SJSA1 (cell line): Measurements from ENCODE around the gene CRACDL. TPM values are rescaled to one million over a fixed set of nuclear protein-coding genes. Genes with fewer than 3 reads are reported as not detected.

Experiments
- DNase-seq, 2 experiments: peaks; one replicate each; pipeline ENCODE4 v3.0.0-alpha.2; 2015 to 2020; ENCODE audit warnings: low spot score in 2 of 2, low read depth in 1 of 2
- H3K27ac ChIP-seq: fragments of 250-450 bp; sonication (Bioruptor Pico); 2 replicates; pipeline ENCODE4 v1.5.1; 2020; ENCODE audit warnings: mild to moderate bottlenecking, moderate library complexity
- H3K27me3 ChIP-seq: fragments of 250-450 bp; sonication (Bioruptor Pico); replicated peaks from 2 replicates; pipeline ENCODE4 v1.5.1; 2020; ENCODE audit warnings: mild to moderate bottlenecking, moderate library complexity
- H3K36me3 ChIP-seq: fragments of 250-450 bp; sonication (Bioruptor Pico); 2 replicates; pipeline ENCODE4 v1.5.1; 2020; ENCODE audit warnings: mild to moderate bottlenecking
- H3K4me1 ChIP-seq: fragments of 250-450 bp; sonication (Bioruptor Pico); replicated peaks from 2 replicates; pipeline ENCODE4 v1.6.1; 2021; ENCODE audit warnings: mild to moderate bottlenecking
- H3K4me3 ChIP-seq: fragments of 250-450 bp; sonication (Bioruptor Pico); 2 replicates; pipeline ENCODE4 v1.5.1; 2020; ENCODE audit warnings: mild to moderate bottlenecking
- H3K9me3 ChIP-seq: fragments of 250-450 bp; sonication (Bioruptor Pico); replicated peaks from 2 replicates; pipeline ENCODE4 v1.5.1; 2020; ENCODE audit warnings: mild to moderate bottlenecking
- total RNA-seq: library from RNA; depleted of rRNA; stranded (reverse); fragments of >200 nt; shearing (Covaris generic); gene quantifications from 2 replicates; pipeline ENCODE4 v1.2.3, GENCODE V29; 2014

Gene CRACDL
- total RNA-seq, 1 experiment from 2014 or later = not detected

- no peak for DNase-seq
- no peaks in the 10 kb centered on the region for H3K4me1 ChIP-seq
- H3K4me3 ChIP-seq = no peak overlapping the region
- no peaks in the 10 kb centered on the region for H3K27me3 ChIP-seq
- H3K36me3 ChIP-seq = no peaks in the 10 kb centered on the region
- H3K27ac ChIP-seq = no peak overlapping the region
- no peaks in the 10 kb centered on the region for H3K9me3 ChIP-seq
Measured at GRCh38 chr2:98832172-98832571, 103.9 kb downstream of the CRACDL start.

- DNase-seq = no peak
- no peaks in the 10 kb centered on the region for H3K36me3 ChIP-seq
- H3K4me1 ChIP-seq = no peaks in the 10 kb centered on the region
- no peaks in the 10 kb centered on the region for H3K27me3 ChIP-seq
- H3K9me3 ChIP-seq = no peaks in the 10 kb centered on the region
- no peak overlapping the region for H3K4me3 ChIP-seq
- no peak overlapping the region for H3K27ac ChIP-seq
Measured at GRCh38 chr2:98830571-98831145, 105.4 kb downstream of the CRACDL start.

- Histone ChIP-seq H3K4me3 (no peak overlapping the region), H3K36me3 (no peaks in the 10 kb centered on the region), H3K27me3 (no peaks in the 10 kb centered on the region), H3K27ac (no peak overlapping the region), H3K4me1 (no peaks in the 10 kb centered on the region), H3K9me3 (no peaks in the 10 kb centered on the region)
- no peak for DNase-seq
Measured at GRCh38 chr2:98829581-98830270, 106.3 kb downstream of the CRACDL start.

GRCh38 chr2:98828793-98829371 lies 107.1 kb downstream of the CRACDL start:
- no peak overlapping the region for H3K4me3 ChIP-seq
- DNase-seq = no peak
- no peaks in the 10 kb centered on the region for H3K9me3 ChIP-seq
- no peaks in the 10 kb centered on the region for H3K27me3 ChIP-seq
- no peak overlapping the region for H3K27ac ChIP-seq
- H3K36me3 ChIP-seq = no peaks in the 10 kb centered on the region
- H3K4me1 ChIP-seq = no peaks in the 10 kb centered on the region

- Histone ChIP-seq H3K4me3 (no peak overlapping the region), H3K9me3 (no peaks in the 10 kb centered on the region), H3K36me3 (no peaks in the 10 kb centered on the region), H3K4me1 (no peaks in the 10 kb centered on the region), H3K27me3 (no peaks in the 10 kb centered on the region), H3K27ac (no peak overlapping the region)
- DNase-seq = no peak
Measured at GRCh38 chr2:98828369-98828744, 107.7 kb downstream of the CRACDL start.

- H3K4me1 ChIP-seq = no peaks in the 10 kb centered on the region
- no peak for DNase-seq
- no peak overlapping the region for H3K4me3 ChIP-seq
- H3K9me3 ChIP-seq = no peaks in the 10 kb centered on the region
- H3K27ac ChIP-seq = no peak overlapping the region
- H3K27me3 ChIP-seq = no peaks in the 10 kb centered on the region
- no peaks in the 10 kb centered on the region for H3K36me3 ChIP-seq
Measured at GRCh38 chr2:98827625-98828368, 108.2 kb downstream of the CRACDL start.

- H3K27ac ChIP-seq = no peak overlapping the region
- no peaks in the 10 kb centered on the region for H3K9me3 ChIP-seq
- H3K27me3 ChIP-seq = no peaks in the 10 kb centered on the region
- no peaks in the 10 kb centered on the region for H3K36me3 ChIP-seq
- H3K4me1 ChIP-seq = no peaks in the 10 kb centered on the region
- no peak for DNase-seq
- H3K4me3 ChIP-seq = no peak overlapping the region
Measured at GRCh38 chr2:98826856-98827255, 109.2 kb downstream of the CRACDL start.

- Histone ChIP-seq H3K4me3 (no peak overlapping the region), H3K27ac (no peak overlapping the region), H3K4me1 (no peaks in the 10 kb centered on the region), H3K9me3 (no peaks in the 10 kb centered on the region), H3K36me3 (no peaks in the 10 kb centered on the region), H3K27me3 (no peaks in the 10 kb centered on the region)
- no peak for DNase-seq
Measured at GRCh38 chr2:98825858-98826257, 110.2 kb downstream of the CRACDL start.

GRCh38 chr2:98825404-98825803 lies 110.6 kb downstream of the CRACDL start:
- no peaks in the 10 kb centered on the region for H3K4me1 ChIP-seq
- DNase-seq = no peak
- H3K27ac ChIP-seq = no peak overlapping the region
- no peaks in the 10 kb centered on the region for H3K36me3 ChIP-seq
- no peaks in the 10 kb centered on the region for H3K27me3 ChIP-seq
- H3K4me3 ChIP-seq = no peak overlapping the region
- H3K9me3 ChIP-seq = no peaks in the 10 kb centered on the region

GRCh38 chr2:98825020-98825350 lies 111.0 kb downstream of the CRACDL start:
- no peaks in the 10 kb centered on the region for H3K27me3 ChIP-seq
- no peaks in the 10 kb centered on the region for H3K4me1 ChIP-seq
- no peak for DNase-seq
- H3K9me3 ChIP-seq = no peaks in the 10 kb centered on the region
- H3K27ac ChIP-seq = no peak overlapping the region
- no peaks in the 10 kb centered on the region for H3K36me3 ChIP-seq
- no peak overlapping the region for H3K4me3 ChIP-seq

GRCh38 chr2:98824256-98825019 lies 111.6 kb downstream of the CRACDL start:
- no peak overlapping the region for H3K4me3 ChIP-seq
- no peaks in the 10 kb centered on the region for H3K4me1 ChIP-seq
- H3K27ac ChIP-seq = no peak overlapping the region
- DNase-seq = no peak
- no peaks in the 10 kb centered on the region for H3K36me3 ChIP-seq
- no peaks in the 10 kb centered on the region for H3K27me3 ChIP-seq
- no peaks in the 10 kb centered on the region for H3K9me3 ChIP-seq

- Histone ChIP-seq H3K9me3 (no peaks in the 10 kb centered on the region), H3K36me3 (no peaks in the 10 kb centered on the region), H3K27me3 (no peaks in the 10 kb centered on the region), H3K4me3 (no peak overlapping the region), H3K4me1 (no peaks in the 10 kb centered on the region), H3K27ac (no peak overlapping the region)
- DNase-seq = no peak
Measured at GRCh38 chr2:98823196-98824170, 112.5 kb downstream of the CRACDL start.
